Mesothelial cell of epicardium (in vitro differentiated cells): ENCODE results near the gene WDR72. TPM values are rescaled to one million over a fixed set of nuclear protein-coding genes. Genes with fewer than 3 reads are reported as not detected.

Source experiments
- DNase-seq, 2 experiments: peaks; one replicate each; pipeline ENCODE4 v3.0.0; 2021; ENCODE audit warnings: low spot score in 2 of 2; ENCODE audit not compliant: unreplicated experiment in 2 of 2
- H3K27ac Mint-ChIP-seq: 2 replicates; pipeline ENCODE4 v1.8.0; 2021; ENCODE audit warnings: mixed read lengths
- H3K27me3 Mint-ChIP-seq: 2 replicates; pipeline ENCODE4 v1.8.0; 2021; ENCODE audit warnings: low read depth, mixed read lengths
- H3K36me3 Mint-ChIP-seq: 2 replicates; pipeline ENCODE4 v1.8.0; 2021; ENCODE audit warnings: mixed read lengths
- H3K4me1 Mint-ChIP-seq: 2 replicates; pipeline ENCODE4 v1.8.0; 2021; ENCODE audit warnings: mixed read lengths
- H3K4me3 Mint-ChIP-seq: 2 replicates; pipeline ENCODE4 v1.8.0; 2021; ENCODE audit warnings: mild to moderate bottlenecking, moderate library complexity, mixed read lengths
- H3K9me3 Mint-ChIP-seq: 2 replicates; pipeline ENCODE4 v1.8.0; 2021; ENCODE audit warnings: mixed read lengths
- total RNA-seq: library from RNA; stranded (reverse); gene quantifications from 3 replicates; pipeline ENCODE4 v1.2.1, GENCODE V29; 2021
- TF ChIP-seq, protein P1 (sequence below): fragments of 200-600 bp; sonication (generic); IDR thresholded peaks from one replicate; pipeline ENCODE4 v1.5.0; 2021; ENCODE audit warnings: antibody characterized with exemption; ENCODE audit not compliant: unreplicated experiment

WDR72 gene
- total RNA-seq, 1 donor from 2014 or later = 0.25 TPM

DNA sequence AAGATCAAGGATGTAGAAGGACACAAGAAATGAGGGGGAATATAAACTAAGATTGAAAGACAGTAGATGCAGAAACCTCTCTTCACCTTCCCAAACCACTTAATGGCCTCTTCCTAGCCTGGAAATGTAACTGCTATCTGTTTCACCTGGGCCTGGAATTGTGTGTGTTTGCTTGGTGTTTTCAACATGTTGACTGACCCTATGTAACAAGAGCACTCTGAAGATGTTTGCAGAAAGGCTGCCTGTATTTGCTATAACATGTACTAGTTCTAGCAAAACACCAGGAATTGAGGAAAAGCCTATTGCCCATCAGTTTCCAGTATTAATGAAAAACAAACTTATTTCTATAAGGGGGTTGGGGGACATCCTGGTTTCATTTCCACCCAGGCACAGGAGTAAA lies 248.3 kb downstream of the WDR72 start:
- TF ChIP-seq, protein P1, sequence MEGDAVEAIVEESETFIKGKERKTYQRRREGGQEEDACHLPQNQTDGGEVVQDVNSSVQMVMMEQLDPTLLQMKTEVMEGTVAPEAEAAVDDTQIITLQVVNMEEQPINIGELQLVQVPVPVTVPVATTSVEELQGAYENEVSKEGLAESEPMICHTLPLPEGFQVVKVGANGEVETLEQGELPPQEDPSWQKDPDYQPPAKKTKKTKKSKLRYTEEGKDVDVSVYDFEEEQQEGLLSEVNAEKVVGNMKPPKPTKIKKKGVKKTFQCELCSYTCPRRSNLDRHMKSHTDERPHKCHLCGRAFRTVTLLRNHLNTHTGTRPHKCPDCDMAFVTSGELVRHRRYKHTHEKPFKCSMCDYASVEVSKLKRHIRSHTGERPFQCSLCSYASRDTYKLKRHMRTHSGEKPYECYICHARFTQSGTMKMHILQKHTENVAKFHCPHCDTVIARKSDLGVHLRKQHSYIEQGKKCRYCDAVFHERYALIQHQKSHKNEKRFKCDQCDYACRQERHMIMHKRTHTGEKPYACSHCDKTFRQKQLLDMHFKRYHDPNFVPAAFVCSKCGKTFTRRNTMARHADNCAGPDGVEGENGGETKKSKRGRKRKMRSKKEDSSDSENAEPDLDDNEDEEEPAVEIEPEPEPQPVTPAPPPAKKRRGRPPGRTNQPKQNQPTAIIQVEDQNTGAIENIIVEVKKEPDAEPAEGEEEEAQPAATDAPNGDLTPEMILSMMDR = no peak
- DNase-seq = no peak
- Mint-ChIP-seq H3K27me3 (peaks cover 18% of the 10 kb centered on the region), H3K4me3 (no peak overlapping the region), H3K9me3 (no peaks in the 10 kb centered on the region), H3K4me1 (no peaks in the 10 kb centered on the region), H3K36me3 (no peaks in the 10 kb centered on the region), H3K27ac (no peak overlapping the region)

DNA sequence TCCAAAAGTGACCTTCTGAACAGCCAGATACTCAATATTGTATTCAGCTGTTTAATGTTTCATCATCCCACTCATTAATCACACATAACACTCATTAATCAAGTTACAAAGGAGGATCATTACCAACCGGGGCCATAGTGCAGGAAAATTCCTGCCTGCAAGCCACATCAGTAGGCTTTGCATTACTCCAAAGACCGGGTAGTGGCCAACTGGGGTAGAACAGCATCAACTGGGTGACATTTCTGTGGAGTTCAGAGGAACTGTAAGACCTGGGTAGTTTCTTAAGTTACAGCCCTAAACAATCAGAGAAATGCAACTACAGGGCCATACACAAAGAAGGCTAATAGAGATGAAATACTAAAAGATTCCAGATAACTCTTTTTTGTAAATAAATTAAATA lies 253.1 kb downstream of the WDR72 start:
- no peak for DNase-seq
- H3K4me3 Mint-ChIP-seq = no peak overlapping the region
- H3K4me1 Mint-ChIP-seq = no peaks in the 10 kb centered on the region
- H3K36me3 Mint-ChIP-seq = no peaks in the 10 kb centered on the region
- TF ChIP-seq, protein P1 = no peak
- H3K9me3 Mint-ChIP-seq = peaks cover 3% of the 10 kb centered on the region
- H3K27ac Mint-ChIP-seq = no peak overlapping the region
- peaks cover 23% of the 10 kb centered on the region for H3K27me3 Mint-ChIP-seq

DNA sequence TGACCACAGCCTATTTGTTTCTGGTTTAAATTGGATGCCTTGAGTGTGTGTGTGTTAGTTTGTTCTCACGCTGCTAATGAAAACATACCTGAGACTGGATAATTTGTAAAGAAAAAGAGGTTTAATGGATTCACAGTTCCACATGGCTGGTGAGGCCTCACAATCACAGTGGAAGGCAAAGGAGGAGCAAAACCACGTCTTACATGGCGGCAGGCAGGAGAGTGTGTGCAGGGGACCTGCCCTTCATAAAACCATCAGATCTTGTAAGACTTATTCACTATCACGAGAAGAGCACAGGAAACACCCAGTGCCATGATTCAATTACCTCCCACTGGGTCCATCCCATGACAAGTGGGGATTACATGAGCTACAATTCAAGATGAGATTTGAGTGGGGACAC lies 260.5 kb downstream of the WDR72 start:
- H3K4me3 Mint-ChIP-seq = no peak overlapping the region
- peaks cover 3% of the 10 kb centered on the region for H3K9me3 Mint-ChIP-seq
- no peak overlapping the region for H3K27ac Mint-ChIP-seq
- no peaks in the 10 kb centered on the region for H3K4me1 Mint-ChIP-seq
- DNase-seq = no peak
- TF ChIP-seq, protein P1 = no peak
- peaks cover 9% of the 10 kb centered on the region for H3K27me3 Mint-ChIP-seq
- no peaks in the 10 kb centered on the region for H3K36me3 Mint-ChIP-seq

DNA sequence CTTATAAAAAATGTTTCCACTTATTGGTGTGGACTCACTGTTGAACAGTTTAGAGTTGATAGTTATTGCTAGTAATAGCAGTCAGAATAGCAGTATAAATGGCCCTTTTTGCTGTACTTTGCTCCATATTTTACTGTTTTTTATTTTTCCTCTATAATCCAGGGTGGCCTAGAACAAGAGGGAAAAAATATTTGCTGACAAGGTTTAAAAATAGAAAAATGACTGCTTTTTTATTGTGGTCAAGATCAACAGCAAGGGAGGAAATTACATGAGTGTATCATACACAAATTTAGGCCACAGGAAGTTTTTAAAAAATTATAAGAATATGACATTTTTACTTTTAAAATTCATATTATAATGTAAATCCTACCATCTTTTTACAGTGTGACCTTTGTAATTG lies 269.1 kb downstream of the WDR72 start:
- H3K4me1 Mint-ChIP-seq = no peaks in the 10 kb centered on the region
- no peaks in the 10 kb centered on the region for H3K27me3 Mint-ChIP-seq
- H3K4me3 Mint-ChIP-seq = no peak overlapping the region
- no peak for DNase-seq
- H3K27ac Mint-ChIP-seq = no peak overlapping the region
- H3K36me3 Mint-ChIP-seq = no peaks in the 10 kb centered on the region
- H3K9me3 Mint-ChIP-seq = no peaks in the 10 kb centered on the region
- TF ChIP-seq, protein P1 = no peak

DNA sequence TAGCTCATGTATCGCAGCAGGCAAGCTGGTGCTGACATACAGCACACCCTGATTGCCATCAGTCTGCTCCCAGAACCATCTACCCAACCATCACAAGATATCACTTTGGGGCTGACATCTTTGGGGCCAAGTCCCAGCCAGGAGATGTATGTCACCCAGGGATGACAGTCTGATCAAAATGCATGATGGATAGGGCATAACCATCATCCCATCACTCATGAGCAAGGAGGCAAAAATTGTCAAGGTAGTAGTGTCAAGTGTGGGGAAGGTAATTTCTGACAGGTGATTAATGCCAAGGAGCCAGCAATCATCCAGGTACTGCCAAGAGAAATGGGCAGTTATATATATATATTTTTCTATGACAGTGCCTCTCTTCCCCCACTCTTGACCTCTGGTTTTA lies 277.4 kb downstream of the WDR72 start:
- no peaks in the 10 kb centered on the region for H3K9me3 Mint-ChIP-seq
- TF ChIP-seq, protein P1 = no peak
- no peaks in the 10 kb centered on the region for H3K4me1 Mint-ChIP-seq
- no peak overlapping the region for H3K4me3 Mint-ChIP-seq
- no peak for DNase-seq
- H3K36me3 Mint-ChIP-seq = no peaks in the 10 kb centered on the region
- H3K27me3 Mint-ChIP-seq = peaks cover 2% of the 10 kb centered on the region
- no peak overlapping the region for H3K27ac Mint-ChIP-seq

DNA sequence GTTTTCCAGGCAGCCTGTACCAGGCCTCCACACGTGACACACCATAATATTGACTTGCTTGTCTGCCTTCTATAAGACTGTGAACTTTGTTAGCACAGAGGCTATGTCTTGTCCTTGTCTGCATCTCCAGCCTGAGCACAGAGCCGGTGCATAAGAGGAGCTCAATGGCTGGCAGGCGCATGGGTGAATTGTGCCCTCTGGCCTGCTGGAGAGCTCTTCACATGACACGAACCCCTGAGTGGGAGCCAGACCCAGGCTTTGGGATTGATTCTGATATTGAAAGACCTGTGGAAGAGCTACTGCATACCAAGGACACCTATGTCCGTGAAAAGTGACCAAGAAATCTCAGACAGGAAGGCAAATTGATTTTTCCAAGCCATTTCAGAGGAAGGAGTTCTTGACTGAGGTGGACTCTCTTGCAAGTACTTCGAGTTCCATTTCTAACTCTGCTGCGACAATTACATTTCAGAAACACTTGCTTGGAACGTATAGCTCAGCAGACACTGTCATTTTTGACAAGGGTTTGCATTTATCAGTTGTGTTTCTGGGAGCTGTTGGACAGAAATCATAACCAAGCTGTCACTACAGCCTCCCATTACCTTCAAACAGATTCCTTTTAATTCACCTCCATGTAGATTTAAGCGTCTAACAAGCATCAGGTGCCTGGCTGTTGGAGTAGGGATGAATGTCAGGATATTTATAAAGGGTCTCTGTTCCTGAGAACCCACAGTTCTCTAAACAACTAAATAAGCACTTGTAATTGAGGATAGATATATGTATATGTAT lies 281.3 kb downstream of the WDR72 start:
- Mint-ChIP-seq H3K4me3 (no peak overlapping the region), H3K27ac (no peak overlapping the region), H3K27me3 (peaks cover 5% of the 10 kb centered on the region), H3K36me3 (no peaks in the 10 kb centered on the region), H3K4me1 (no peaks in the 10 kb centered on the region), H3K9me3 (no peaks in the 10 kb centered on the region)
- TF ChIP-seq, protein P1 = no peak
- DNase-seq = no peak
